H9 (cell line): ENCODE measurements around the gene MAPK13. TPM values are rescaled to one million over a fixed set of nuclear protein-coding genes. Genes with fewer than 3 reads are reported as not detected.

Source experiments
- DNase-seq: peaks from one replicate; pipeline ENCODE4 v3.0.0-alpha.2; 2017
- H2AFZ ChIP-seq: one replicate; pipeline ENCODE4 v1.6.1; 2013; ENCODE audit warnings: mild to moderate bottlenecking, low read length, control low read depth, moderate library complexity
- H2AK5ac ChIP-seq: 2 replicates; pipeline ENCODE4 v1.6.1; 2013; ENCODE audit warnings: low read length, control low read depth, mixed read lengths; ENCODE audit not compliant: insufficient read length
- H2BK120ac ChIP-seq: one replicate; pipeline ENCODE4 v1.6.1; 2013; ENCODE audit warnings: low read depth, mild to moderate bottlenecking, low read length, control low read depth, inconsistent platforms; ENCODE audit not compliant: poor library complexity, severe bottlenecking
- H2BK12ac ChIP-seq: 2 replicates; pipeline ENCODE4 v1.6.1; 2013; ENCODE audit warnings: low read length, control low read depth, mixed read lengths, low read depth; ENCODE audit not compliant: insufficient read length
- H2BK15ac ChIP-seq: 2 replicates; pipeline ENCODE4 v1.6.1; 2013; ENCODE audit warnings: low read depth, low read length, control low read depth
- H2BK20ac ChIP-seq: one replicate; pipeline ENCODE4 v1.6.1; 2013; ENCODE audit warnings: low read depth, mild to moderate bottlenecking, low read length, control low read depth, inconsistent platforms; ENCODE audit not compliant: poor library complexity, severe bottlenecking
- H2BK5ac ChIP-seq: 2 replicates; pipeline ENCODE4 v1.6.1; 2013; ENCODE audit warnings: low read length, control low read depth, mixed read lengths; ENCODE audit not compliant: insufficient read length
- H3K14ac ChIP-seq: 2 replicates; pipeline ENCODE4 v1.6.1; 2013; ENCODE audit warnings: low read length, control low read depth; ENCODE audit not compliant: insufficient read depth
- H3K18ac ChIP-seq: 2 replicates; pipeline ENCODE4 v1.6.1; 2013; ENCODE audit warnings: low read depth, mild to moderate bottlenecking, mixed read lengths, low read length, control low read depth; ENCODE audit not compliant: insufficient read length
- H3K23ac ChIP-seq: 2 replicates; pipeline ENCODE4 v1.6.1; 2013; ENCODE audit warnings: low read length, control low read depth, mixed read lengths, low read depth; ENCODE audit not compliant: insufficient read length
- H3K23me2 ChIP-seq: 2 replicates; pipeline ENCODE4 v1.6.1; 2013; ENCODE audit warnings: low read depth, mild to moderate bottlenecking, mixed read lengths, low read length, control low read depth; ENCODE audit not compliant: insufficient read length, poor library complexity, severe bottlenecking
- H3K27ac ChIP-seq: 2 replicates; pipeline ENCODE4 v1.5.1; 2013; ENCODE audit warnings: low read length, control low read depth, mixed read lengths, low read depth; ENCODE audit not compliant: insufficient read length
- H3K27me3 ChIP-seq: 2 replicates; pipeline ENCODE4 v1.6.1; 2013; ENCODE audit warnings: low read length, control low read depth, inconsistent platforms; ENCODE audit not compliant: insufficient read depth
- H3K4ac ChIP-seq: 2 replicates; pipeline ENCODE4 v1.6.1; 2013; ENCODE audit warnings: low read depth, mild to moderate bottlenecking, control low read depth, inconsistent platforms, low read length, moderate library complexity
- H3K4me1 ChIP-seq: 2 replicates; pipeline ENCODE4 v1.6.1; 2013; ENCODE audit warnings: low read length, control low read depth, inconsistent platforms; ENCODE audit not compliant: insufficient read depth
- H3K4me2 ChIP-seq: 2 replicates; pipeline ENCODE4 v1.6.1; 2013; ENCODE audit warnings: low read length, control low read depth, mixed read lengths; ENCODE audit not compliant: insufficient read length, insufficient read depth
- H3K56ac ChIP-seq: 2 replicates; pipeline ENCODE4 v1.6.1; 2013; ENCODE audit warnings: low read depth, mild to moderate bottlenecking, mixed read lengths, low read length, control low read depth; ENCODE audit not compliant: insufficient read length
- H3K79me1 ChIP-seq: 2 replicates; pipeline ENCODE4 v1.6.1; 2013; ENCODE audit warnings: low read depth, mild to moderate bottlenecking, moderate library complexity, low read length, control low read depth, inconsistent platforms; ENCODE audit not compliant: insufficient read depth, poor library complexity, severe bottlenecking
- H3K79me2 ChIP-seq: 2 replicates; pipeline ENCODE4 v1.6.1; 2013; ENCODE audit warnings: low read length, control low read depth, inconsistent platforms; ENCODE audit not compliant: insufficient read depth
- H3K9ac ChIP-seq: 2 replicates; pipeline ENCODE4 v1.6.1; 2013; ENCODE audit warnings: low read length, control low read depth, mixed read lengths; ENCODE audit not compliant: insufficient read length; ENCODE audit errors: extremely low read depth
- H3K9me3 ChIP-seq: one replicate; pipeline ENCODE4 v1.6.1; 2013; ENCODE audit warnings: low read depth, low read length, inconsistent platforms; ENCODE audit not compliant: control insufficient read depth
- H3T11ph ChIP-seq: one replicate; pipeline ENCODE4 v1.6.1; 2013; ENCODE audit warnings: mild to moderate bottlenecking, low read length, control low read depth, inconsistent platforms
- H4K20me1 ChIP-seq: one replicate; pipeline ENCODE4 v1.6.1; 2013; ENCODE audit not compliant: control insufficient read depth, insufficient read length, insufficient read depth
- H4K5ac ChIP-seq: 2 replicates; pipeline ENCODE4 v1.6.1; 2013; ENCODE audit warnings: low read depth, mild to moderate bottlenecking, mixed read lengths, low read length, control low read depth; ENCODE audit not compliant: insufficient read length
- H4K8ac ChIP-seq: replicated peaks from 2 replicates; pipeline ENCODE4 v1.6.1; 2013; ENCODE audit warnings: low read length, control low read depth, mixed read lengths, low read depth; ENCODE audit not compliant: insufficient read length
- H4K91ac ChIP-seq: 2 replicates; pipeline ENCODE4 v1.6.1; 2013; ENCODE audit warnings: low read depth, mild to moderate bottlenecking, moderate library complexity, mixed read lengths, low read length, control low read depth; ENCODE audit not compliant: insufficient read length
- H3K27ac Mint-ChIP-seq, 3 experiments: 2 replicates in 2 of 3; 3 replicates in 1 of 3; pipeline ENCODE4 v1.8.0; 2020 to 2021; ENCODE audit warnings: mixed read lengths in 3 of 3, mild to moderate bottlenecking in 1 of 3, moderate library complexity in 1 of 3
- H3K27me3 Mint-ChIP-seq: 2 replicates; pipeline ENCODE4 v1.8.0; 2021; ENCODE audit warnings: low read depth, mild to moderate bottlenecking, moderate library complexity, mixed read lengths
- H3K36me3 Mint-ChIP-seq, 3 experiments: 2 replicates in 2 of 3; 3 replicates in 1 of 3; pipeline ENCODE4 v1.8.0; 2020 to 2021; ENCODE audit warnings: low read depth in 3 of 3, mixed read lengths in 3 of 3; ENCODE audit not compliant: insufficient read depth in 1 of 3
- H3K4me1 Mint-ChIP-seq, 2 experiments: 2 replicates each; pipeline ENCODE4 v1.8.0; 2020; ENCODE audit warnings: mixed read lengths in 2 of 2
- H3K4me3 Mint-ChIP-seq, 2 experiments: 2 replicates in 1 of 2; 3 replicates in 1 of 2; pipeline ENCODE4 v1.8.0; 2020 to 2021; ENCODE audit warnings: mild to moderate bottlenecking in 2 of 2, mixed read lengths in 2 of 2, moderate library complexity in 1 of 2
- H3K9me3 Mint-ChIP-seq, 2 experiments: 2 replicates in 1 of 2; 3 replicates in 1 of 2; pipeline ENCODE4 v1.8.0; 2020; ENCODE audit warnings: mild to moderate bottlenecking in 2 of 2, mixed read lengths in 2 of 2, moderate library complexity in 1 of 2
- CTCF ChIP-seq: fragments of 200-600 bp; sonication (generic); conservative IDR thresholded peaks from 3 replicates; pipeline ENCODE4 v1.8.0; 2021; ENCODE audit warnings: antibody characterized with exemption, mild to moderate bottlenecking
- WGBS: extraction: QIAGEN DNeasy Blood & Tissue Kit; methylation state at CpG from one replicate; pipeline ENCODE4 v1.1.7; 2013; ENCODE audit warnings: missing lambda C conversion rate, low lambda C conversion rate, mixed read lengths; ENCODE audit not compliant: insufficient read length; ENCODE audit errors: extremely low coverage; 5-methylcytosine and 5-hydroxymethylcytosine counted together
- total RNA-seq: library from RNA; stranded (reverse); gene quantifications from 2 replicates; pipeline ENCODE4 v1.2.1, GENCODE V29; 2021

The MAPK13 gene
- total RNA-seq, 1 experiment from 2014 or later, result 18.9 TPM

DNA sequence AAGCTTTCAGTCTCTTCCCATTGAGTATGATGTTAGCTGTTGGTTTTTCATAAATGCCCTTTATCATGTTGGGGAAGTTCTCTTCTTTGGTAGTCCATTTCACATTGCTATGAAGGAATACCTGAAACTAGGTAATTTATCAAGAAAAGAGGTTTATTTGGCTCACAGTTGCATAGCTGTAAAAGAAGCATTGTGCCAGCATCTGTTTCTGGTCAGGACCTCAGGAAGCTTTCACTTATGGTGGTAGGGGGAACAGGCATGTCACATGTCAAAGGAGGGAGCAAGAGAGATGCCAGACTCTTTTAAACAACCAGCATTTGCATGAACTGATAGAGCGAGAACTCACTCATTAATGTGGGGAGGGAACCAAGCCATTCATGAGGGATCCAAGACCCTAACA, 48.0 kb upstream of the MAPK13 start:
- no peaks in the 10 kb centered on the region for H3K27me3 ChIP-seq
- Mint-ChIP-seq H3K4me1 (peaks cover 4% of the 10 kb centered on the region in 2 experiments; a peak in 2 of 4 replicates), H3K4me3 (no peak overlapping the region), H3K27me3 (no peaks in the 10 kb centered on the region), H3K36me3 (peaks cover 61 to 77% (median 74%) of the 10 kb centered on the region in 3 experiments), H3K27ac (no peak overlapping the region), H3K9me3 (peaks cover 23 to 24% of the 10 kb centered on the region in 2 experiments)
- H2AFZ ChIP-seq, result no peak overlapping the region
- H3K14ac ChIP-seq, result no peak overlapping the region
- no peak overlapping the region for H2BK15ac ChIP-seq
- H3K4me1 ChIP-seq, result no peaks in the 10 kb centered on the region
- no peaks in the 10 kb centered on the region for H3K23me2 ChIP-seq
- TF ChIP-seq CTCF, result no peak
- no CpG with 5 or more reads among the region's 1 CpG for WGBS
- no peaks in the 10 kb centered on the region for H3K9me3 ChIP-seq
- no peak overlapping the region for H2BK120ac ChIP-seq
- H2BK12ac ChIP-seq, result no peak overlapping the region
- no peak overlapping the region for H3K9ac ChIP-seq
- no peak overlapping the region for H2BK5ac ChIP-seq
- H2BK20ac ChIP-seq, result no peak overlapping the region
- H3K4me2 ChIP-seq, result no peak overlapping the region
- no peak overlapping the region for H3K18ac ChIP-seq
- no peak for DNase-seq
- H3K79me2 ChIP-seq, result no peaks in the 10 kb centered on the region
- H3K56ac ChIP-seq, result no peak overlapping the region
- no peak overlapping the region for H3K27ac ChIP-seq
- no peak overlapping the region for H4K8ac ChIP-seq
- no peaks in the 10 kb centered on the region for H3K79me1 ChIP-seq
- no peak overlapping the region for H4K5ac ChIP-seq
- H4K91ac ChIP-seq, result no peak overlapping the region
- no peak overlapping the region for H3K23ac ChIP-seq
- H4K20me1 ChIP-seq, result no peaks in the 10 kb centered on the region
- H3K4ac ChIP-seq, result no peak overlapping the region
- no peak overlapping the region for H2AK5ac ChIP-seq
- H3T11ph ChIP-seq, result no peak overlapping the region
